ENCODE results near the gene KCTD5.
"Not testable (repeated sequence)": the region's sequence is repeated elsewhere in the genome, so short reads cannot be mapped to it uniquely, and the experiment has no call there.

KCTD5 gene

DNA sequence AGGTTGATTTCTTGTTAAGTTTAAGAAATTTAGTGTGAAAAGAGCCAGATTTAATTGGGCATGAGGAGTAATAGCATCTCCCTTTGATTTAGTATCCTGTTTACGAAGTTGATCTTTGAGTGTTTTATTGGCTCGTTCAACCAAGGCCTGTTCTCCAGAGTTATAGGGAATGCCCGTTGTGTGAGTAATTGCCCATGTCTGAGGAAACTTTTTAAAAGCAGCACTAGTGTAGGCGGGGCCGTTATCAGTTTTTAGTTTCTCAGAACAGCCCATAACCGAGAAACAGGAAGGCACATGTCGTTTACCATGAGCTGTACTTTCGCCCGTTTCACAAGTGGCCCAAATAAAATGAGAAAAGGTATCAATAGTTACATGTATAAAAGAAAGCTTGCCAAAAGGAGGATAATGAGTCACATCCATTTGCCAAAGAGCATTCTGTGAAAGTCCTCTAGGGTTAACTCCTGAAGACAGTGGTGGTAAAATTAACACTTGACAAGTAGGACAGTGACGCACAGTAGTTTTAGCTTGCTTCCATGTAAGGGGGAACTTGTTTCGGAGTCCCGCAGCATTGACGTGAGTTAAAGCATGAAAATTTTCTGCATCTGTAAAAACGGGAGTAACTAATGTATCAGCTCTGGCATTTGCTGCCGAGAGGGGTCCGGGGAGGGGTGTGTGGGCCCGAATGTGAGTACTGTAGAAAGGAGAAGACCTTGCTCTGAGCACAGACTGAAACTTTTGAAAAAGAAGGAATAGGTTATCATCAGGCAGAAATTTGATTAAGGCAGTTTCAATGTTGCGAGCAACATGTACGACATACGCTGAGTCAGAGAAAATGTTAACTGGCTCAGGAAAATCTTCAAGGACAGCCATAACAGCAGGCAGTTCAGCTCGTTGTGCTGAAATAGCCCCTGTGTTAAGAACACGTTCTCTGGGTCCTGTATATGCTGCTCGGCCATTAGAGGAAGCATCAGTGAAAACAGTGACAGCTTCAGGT lies 18.5 kb upstream of the KCTD5 start:
- peak; percentile 65 for DNase-seq
- H3K4me3 Mint-ChIP-seq: peak overlapping the region; percentile 73
- no peaks in the 10 kb centered on the region for H3K27me3 Mint-ChIP-seq
- peak overlapping the region; percentile 94 for H3K27ac Mint-ChIP-seq
- peaks cover 76% of the 10 kb centered on the region for H3K36me3 Mint-ChIP-seq (ENCODE audit: low read depth)
- H3K4me1 Mint-ChIP-seq (ENCODE audit: low read depth): peaks cover 79% of the 10 kb centered on the region
- no peaks in the 10 kb centered on the region for H3K9me3 Mint-ChIP-seq

DNA sequence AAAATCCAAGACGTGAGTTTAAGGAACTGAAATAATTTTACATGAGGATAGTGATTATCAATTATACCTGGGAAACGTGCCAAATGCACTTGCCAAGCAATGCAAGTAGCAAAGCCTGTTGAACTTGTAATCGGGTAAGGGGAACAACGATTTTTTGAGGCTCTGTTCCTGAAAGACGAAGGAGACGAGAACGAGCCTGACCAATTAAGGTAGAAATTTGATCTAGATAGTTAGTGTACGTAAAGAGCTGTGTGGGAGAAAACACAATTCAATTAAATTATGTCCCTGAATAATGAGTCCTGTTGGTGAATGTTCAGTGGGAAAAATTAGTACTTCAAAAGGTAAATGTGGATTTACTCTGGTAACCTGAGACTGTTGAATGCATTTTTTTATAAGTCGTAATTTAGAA lies 17.7 kb upstream of the KCTD5 start:
- H3K36me3 Mint-ChIP-seq (ENCODE audit: low read depth): peaks cover 83% of the 10 kb centered on the region
- H3K27ac Mint-ChIP-seq: peak overlapping the region; percentile 94
- no peak for DNase-seq
- H3K9me3 Mint-ChIP-seq: no peaks in the 10 kb centered on the region
- no peaks in the 10 kb centered on the region for H3K27me3 Mint-ChIP-seq
- peaks cover 84% of the 10 kb centered on the region for H3K4me1 Mint-ChIP-seq (ENCODE audit: low read depth)
- peak overlapping the region; percentile 73 for H3K4me3 Mint-ChIP-seq

DNA sequence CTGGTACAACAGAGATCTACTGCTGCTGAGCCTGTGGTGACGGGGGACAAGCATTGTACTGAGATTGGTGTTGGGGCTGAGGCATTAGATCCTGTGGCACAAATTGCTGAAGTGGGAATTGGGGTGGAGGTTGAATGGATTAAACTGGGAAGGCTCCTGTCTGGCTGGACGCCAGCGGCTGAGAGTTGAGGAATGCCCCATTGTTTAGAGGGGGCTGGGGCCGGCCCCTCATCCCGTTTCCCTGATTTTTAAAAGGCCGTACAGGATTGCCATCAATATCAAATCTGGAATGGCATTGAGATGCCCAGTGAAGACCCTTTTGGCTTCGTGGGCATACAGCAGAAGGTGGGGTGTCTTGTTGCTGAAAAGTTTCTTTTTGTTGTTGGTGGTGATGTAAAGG lies 15.7 kb upstream of the KCTD5 start:
- H3K4me1 Mint-ChIP-seq (ENCODE audit: low read depth): peaks cover 85% of the 10 kb centered on the region
- not testable (repeated sequence) for H3K9me3 Mint-ChIP-seq, DNase-seq, H3K27me3 Mint-ChIP-seq
- peaks cover 92% of the 10 kb centered on the region for H3K36me3 Mint-ChIP-seq (ENCODE audit: low read depth)
- H3K4me3 Mint-ChIP-seq: peak overlapping the region; percentile 73
- peak overlapping the region; percentile 73 for H3K27ac Mint-ChIP-seq

DNA sequence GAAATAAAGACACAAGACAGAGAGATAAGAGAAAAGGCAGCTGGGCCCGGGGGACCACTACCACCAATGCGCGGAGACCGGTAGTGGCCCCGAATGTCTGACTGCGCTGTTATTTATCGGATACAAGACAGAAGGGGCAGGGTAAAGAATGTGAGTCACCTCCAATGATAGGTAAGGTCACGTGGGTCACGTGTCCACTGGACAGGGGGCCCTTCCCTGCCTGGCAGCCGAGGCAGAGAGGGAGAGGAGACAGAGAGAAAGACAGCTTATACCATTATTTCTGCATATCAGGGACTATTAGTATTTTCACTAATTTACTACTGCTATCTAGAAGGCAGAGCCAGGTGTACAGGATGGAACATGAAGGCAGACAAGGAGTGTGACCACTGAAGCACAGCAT lies 12.7 kb upstream of the KCTD5 start:
- not testable (repeated sequence) for DNase-seq, H3K27me3 Mint-ChIP-seq, H3K9me3 Mint-ChIP-seq
- peak overlapping the region; percentile 52 for H3K27ac Mint-ChIP-seq
- H3K4me3 Mint-ChIP-seq: peak overlapping the region; percentile 84
- H3K36me3 Mint-ChIP-seq (ENCODE audit: low read depth): peaks cover 77% of the 10 kb centered on the region
- peaks cover 70% of the 10 kb centered on the region for H3K4me1 Mint-ChIP-seq (ENCODE audit: low read depth)

DNA sequence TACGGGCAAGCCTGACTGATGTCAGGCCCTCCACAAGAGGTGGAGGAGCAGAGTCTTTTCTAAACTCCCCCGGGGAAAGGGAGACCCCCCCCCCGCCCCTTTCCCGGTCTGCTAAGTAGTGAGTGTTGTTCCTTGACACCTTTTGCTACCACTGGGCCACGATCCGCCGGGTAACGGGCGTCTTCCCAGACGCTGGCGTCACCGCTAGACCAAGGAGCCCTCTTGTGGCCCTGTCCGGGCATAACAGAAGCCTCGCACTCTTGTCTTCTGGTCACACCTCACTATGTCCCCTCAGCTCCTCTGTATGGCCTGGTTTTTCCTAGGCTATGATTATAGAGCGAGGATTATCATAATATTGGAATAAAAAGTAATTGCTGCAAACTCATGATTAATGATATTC lies 12.3 kb upstream of the KCTD5 start:
- H3K4me1 Mint-ChIP-seq (ENCODE audit: low read depth): peaks cover 67% of the 10 kb centered on the region
- peaks cover 73% of the 10 kb centered on the region for H3K36me3 Mint-ChIP-seq (ENCODE audit: low read depth)
- H3K27ac Mint-ChIP-seq: peak overlapping the region; percentile 71
- DNase-seq: peak; percentile 80
- not testable (repeated sequence) for H3K27me3 Mint-ChIP-seq, H3K9me3 Mint-ChIP-seq
- peak overlapping the region; percentile 84 for H3K4me3 Mint-ChIP-seq

DNA sequence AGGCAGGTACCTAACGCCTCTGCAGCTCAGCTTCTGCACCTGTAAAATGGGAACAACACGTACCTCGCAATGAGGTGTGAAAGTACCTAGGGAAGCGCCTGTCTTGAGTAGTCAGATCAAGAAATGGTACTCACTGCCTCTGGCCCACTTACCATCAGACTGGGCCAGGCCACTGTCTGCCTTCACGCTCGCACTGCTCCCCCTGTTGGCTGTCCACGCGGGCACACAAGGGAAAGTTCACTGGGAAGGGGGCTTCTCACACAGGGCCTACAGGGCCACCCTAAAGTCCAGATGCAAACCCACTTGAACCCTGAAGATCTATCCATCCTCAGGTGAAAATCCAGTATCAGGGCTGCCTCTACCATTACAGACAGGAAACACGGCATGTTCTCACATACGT lies 11.1 kb upstream of the KCTD5 start:
- H3K9me3 Mint-ChIP-seq, H3K27me3 Mint-ChIP-seq, H3K27ac Mint-ChIP-seq: not testable (repeated sequence)
- Mint-ChIP-seq H3K4me3 (peak overlapping the region; percentile 84), H3K36me3 (ENCODE audit: low read depth) (peaks cover 62% of the 10 kb centered on the region), H3K4me1 (ENCODE audit: low read depth) (peaks cover 59% of the 10 kb centered on the region)
- peak; percentile 45 for DNase-seq

DNA sequence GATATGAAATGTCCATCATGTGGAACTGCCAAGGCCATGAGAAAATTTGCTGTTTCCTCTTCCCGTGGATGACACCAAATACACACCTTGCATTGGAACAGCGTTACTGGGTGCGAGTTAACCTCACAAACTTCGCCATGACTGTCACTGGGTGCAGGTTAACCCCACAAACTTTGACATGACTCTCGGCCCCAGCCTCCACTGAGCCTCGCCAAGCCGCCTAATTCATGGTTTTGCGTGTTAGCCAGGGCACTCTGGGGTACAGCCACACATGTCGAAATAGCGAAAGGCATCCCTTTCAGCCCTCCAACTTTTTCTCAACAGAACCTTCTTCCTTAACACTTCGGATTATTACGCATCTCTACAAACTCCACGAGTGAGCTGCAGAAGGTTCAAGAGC lies 10.6 kb upstream of the KCTD5 start:
- peak overlapping the region; percentile 84 for H3K4me3 Mint-ChIP-seq
- no peak for DNase-seq
- no peaks in the 10 kb centered on the region for H3K27me3 Mint-ChIP-seq
- peak overlapping the region; percentile 69 for H3K27ac Mint-ChIP-seq
- H3K9me3 Mint-ChIP-seq: no peaks in the 10 kb centered on the region
- H3K4me1 Mint-ChIP-seq (ENCODE audit: low read depth): peaks cover 54% of the 10 kb centered on the region
- peaks cover 57% of the 10 kb centered on the region for H3K36me3 Mint-ChIP-seq (ENCODE audit: low read depth)

DNA sequence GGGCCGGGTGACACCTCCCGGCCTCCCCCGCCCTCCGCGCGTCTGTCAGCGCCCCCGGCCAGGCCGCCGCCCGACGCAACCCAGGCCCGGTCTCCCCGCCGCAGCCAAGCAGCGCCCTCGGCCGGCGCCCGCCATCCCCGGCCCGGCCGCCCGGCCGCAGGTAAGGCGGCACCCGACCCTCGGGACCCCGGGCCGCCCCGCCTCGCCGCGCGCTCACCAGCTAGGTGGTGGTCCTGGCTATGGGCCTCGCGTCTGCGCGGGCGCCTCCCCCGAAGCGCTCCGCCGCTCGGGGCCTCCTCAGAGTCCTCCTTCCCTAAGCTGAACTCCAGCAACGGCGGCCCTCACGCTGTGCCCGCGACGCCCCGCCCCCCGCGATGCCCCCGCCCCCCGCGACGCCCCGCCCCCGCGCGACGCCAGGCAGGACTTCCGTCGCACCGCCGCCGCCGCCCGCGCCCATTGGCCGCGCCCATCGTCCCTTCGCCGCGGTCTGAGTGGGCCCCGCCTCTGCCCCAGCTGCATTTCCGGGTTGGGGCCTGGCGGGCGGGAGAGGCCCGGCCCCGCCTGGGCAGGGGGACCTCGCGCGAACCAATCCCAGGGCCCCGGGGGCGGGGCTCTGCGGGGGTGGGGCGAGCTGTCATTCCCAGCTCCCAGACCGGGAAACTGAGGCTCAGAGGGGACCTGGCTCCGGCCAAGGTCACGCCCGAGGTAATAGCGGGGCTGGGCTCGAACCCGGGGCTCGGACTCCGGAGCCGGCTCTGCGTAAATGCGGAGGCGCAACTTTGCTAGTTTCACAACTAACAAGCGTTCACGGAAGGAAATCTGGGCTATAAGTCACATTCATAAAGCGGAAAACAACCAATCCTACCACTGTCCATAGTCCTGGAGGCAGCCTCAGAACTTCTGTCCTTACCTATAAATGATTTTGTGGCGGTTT lies 9.0 kb upstream of the KCTD5 start:
- peaks cover 50% of the 10 kb centered on the region for H3K4me1 Mint-ChIP-seq (ENCODE audit: low read depth)
- peak overlapping the region; percentile 88 for H3K27ac Mint-ChIP-seq
- H3K36me3 Mint-ChIP-seq (ENCODE audit: low read depth): peaks cover 41% of the 10 kb centered on the region
- DNase-seq: peak; percentile 94
- no peaks in the 10 kb centered on the region for H3K9me3 Mint-ChIP-seq
- H3K27me3 Mint-ChIP-seq: no peaks in the 10 kb centered on the region
- H3K4me3 Mint-ChIP-seq: peak overlapping the region; percentile 82

DNA sequence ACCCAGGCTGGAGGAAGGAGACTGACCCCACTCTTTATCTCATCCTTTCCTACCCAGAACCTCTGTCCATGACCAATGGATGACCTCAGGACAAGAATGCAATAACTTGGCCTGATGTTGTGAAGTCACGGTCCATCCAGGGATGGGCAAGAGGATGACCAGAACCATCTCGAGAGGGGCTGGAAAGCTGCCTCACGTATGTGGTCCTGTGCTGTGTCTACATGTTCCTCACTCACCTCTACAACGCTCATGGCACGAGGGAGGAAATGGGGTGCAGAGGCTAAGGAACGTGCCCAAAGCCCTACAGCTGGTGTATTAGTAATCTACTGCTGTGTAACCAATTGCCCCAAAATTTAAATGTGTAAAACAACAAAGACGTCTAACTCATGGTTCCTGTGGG lies 7.3 kb upstream of the KCTD5 start:
- Mint-ChIP-seq H3K27ac (no peak overlapping the region), H3K4me3 (no peak overlapping the region), H3K36me3 (ENCODE audit: low read depth) (peaks cover 27% of the 10 kb centered on the region), H3K9me3 (no peaks in the 10 kb centered on the region), H3K4me1 (ENCODE audit: low read depth) (peaks cover 36% of the 10 kb centered on the region), H3K27me3 (no peaks in the 10 kb centered on the region)
- no peak for DNase-seq

DNA sequence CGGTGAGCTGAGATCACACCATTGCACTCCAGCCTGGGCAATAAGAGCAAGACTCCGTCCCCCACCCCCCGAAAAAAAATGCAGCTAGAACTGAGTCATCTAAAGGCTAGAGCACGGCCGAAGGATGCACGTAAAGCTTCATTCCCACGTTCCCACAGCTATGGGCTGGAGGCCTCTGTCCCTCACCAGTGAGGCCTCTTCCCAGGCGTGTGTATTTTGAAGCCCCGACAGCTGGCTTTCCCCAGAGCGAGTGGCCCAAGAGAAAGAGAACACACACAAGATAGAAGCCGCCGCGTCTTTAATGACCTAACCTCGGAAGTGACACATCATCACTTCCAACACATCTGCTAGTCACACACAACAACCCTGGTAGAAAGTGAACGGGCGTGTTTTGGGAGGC lies 6.6 kb upstream of the KCTD5 start:
- H3K27me3 Mint-ChIP-seq: no peaks in the 10 kb centered on the region
- no peak overlapping the region for H3K27ac Mint-ChIP-seq
- peaks cover 28% of the 10 kb centered on the region for H3K36me3 Mint-ChIP-seq (ENCODE audit: low read depth)
- H3K4me3 Mint-ChIP-seq: no peak overlapping the region
- peaks cover 37% of the 10 kb centered on the region for H3K4me1 Mint-ChIP-seq (ENCODE audit: low read depth)
- no peaks in the 10 kb centered on the region for H3K9me3 Mint-ChIP-seq
- no peak for DNase-seq

DNA sequence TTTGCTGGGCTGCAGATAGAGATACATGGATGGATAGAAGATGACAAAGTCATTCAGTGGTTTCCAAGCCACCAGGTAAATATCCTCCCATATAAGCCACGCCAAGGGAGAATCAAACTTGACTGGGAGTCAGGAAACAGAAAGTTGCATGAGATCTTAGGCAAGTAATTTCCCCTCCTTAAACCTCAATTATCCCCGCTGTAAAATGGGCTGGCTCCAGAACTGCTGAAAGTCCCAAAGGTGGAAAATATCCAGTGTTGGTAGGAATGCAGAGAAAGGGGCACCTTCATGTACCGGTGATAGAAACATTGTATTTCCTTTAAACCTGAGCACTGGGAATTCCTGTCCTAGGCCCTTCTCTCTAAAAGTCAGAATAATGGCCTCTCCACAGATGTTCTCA lies 5.4 kb upstream of the KCTD5 start:
- H3K36me3 Mint-ChIP-seq (ENCODE audit: low read depth): peaks cover 27% of the 10 kb centered on the region
- not testable (repeated sequence) for DNase-seq, H3K27me3 Mint-ChIP-seq, H3K4me3 Mint-ChIP-seq, H3K9me3 Mint-ChIP-seq, H3K27ac Mint-ChIP-seq
- H3K4me1 Mint-ChIP-seq (ENCODE audit: low read depth): peaks cover 33% of the 10 kb centered on the region

DNA sequence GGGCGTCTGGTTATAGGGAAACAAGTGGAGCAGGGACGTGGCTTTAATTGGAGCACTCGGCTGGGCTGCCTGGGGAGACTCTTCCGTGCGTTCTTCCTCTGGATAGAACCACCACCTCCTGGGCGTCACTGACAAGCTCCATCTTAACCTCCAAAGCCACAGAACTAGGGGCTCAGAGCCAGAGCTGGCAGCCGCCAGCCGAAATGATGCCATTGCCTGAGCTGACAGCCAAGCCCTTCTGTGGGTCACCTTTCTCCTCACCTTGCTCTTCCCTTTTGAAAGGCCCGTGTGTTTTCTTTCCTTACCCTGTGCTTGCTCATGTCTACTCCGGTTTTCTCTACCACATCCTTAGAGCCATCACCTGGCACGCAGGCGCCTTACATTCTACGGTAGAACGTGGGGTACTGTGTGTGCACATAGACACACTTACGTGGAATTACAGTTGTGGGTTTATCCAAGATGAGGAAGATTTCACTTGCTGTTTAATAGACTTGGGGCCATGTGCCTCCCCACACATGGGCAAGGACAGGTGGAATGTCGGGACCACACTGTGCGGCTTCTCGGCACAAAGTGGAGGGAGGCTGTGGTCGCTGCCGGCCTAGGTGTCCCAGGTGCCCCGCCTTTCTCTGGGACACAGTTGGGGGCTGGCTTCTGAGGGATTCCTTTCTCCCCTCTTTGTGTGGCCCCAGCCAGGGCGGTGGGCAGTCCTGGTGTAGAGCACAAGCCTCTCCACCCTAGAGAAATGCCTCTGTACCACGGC lies 3.9 kb upstream of the KCTD5 start:
- Mint-ChIP-seq H3K36me3 (ENCODE audit: low read depth) (peaks cover 28% of the 10 kb centered on the region), H3K4me1 (ENCODE audit: low read depth) (peaks cover 31% of the 10 kb centered on the region), H3K27ac (peak overlapping the region; percentile 14)
- not testable (repeated sequence) for H3K9me3 Mint-ChIP-seq, DNase-seq, H3K4me3 Mint-ChIP-seq, H3K27me3 Mint-ChIP-seq

DNA sequence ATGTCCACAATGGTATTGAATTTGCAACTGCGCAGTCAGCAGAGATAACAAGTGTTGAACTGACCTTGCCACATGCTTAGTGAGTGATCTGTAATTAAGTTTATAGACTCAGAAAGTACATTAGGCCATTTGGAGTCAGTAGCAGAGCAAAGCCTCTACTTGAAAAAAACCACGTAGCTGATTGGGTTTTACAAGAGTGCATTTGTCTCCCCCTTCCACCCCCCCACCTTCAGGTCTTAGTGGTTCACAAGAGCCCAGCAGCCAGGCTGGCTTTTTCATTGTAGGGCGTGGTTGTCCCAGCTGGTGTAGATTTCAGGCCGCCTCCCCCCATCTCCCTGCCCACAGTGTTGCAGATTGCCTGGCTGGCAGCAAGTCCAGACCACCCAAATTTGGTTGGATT lies 2.4 kb upstream of the KCTD5 start:
- peaks cover 31% of the 10 kb centered on the region for H3K4me1 Mint-ChIP-seq (ENCODE audit: low read depth)
- not testable (repeated sequence) for DNase-seq, H3K27me3 Mint-ChIP-seq, H3K9me3 Mint-ChIP-seq
- peak overlapping the region; percentile 84 for H3K27ac Mint-ChIP-seq
- peak overlapping the region; percentile 96 for H3K4me3 Mint-ChIP-seq
- peaks cover 31% of the 10 kb centered on the region for H3K36me3 Mint-ChIP-seq (ENCODE audit: low read depth)

DNA sequence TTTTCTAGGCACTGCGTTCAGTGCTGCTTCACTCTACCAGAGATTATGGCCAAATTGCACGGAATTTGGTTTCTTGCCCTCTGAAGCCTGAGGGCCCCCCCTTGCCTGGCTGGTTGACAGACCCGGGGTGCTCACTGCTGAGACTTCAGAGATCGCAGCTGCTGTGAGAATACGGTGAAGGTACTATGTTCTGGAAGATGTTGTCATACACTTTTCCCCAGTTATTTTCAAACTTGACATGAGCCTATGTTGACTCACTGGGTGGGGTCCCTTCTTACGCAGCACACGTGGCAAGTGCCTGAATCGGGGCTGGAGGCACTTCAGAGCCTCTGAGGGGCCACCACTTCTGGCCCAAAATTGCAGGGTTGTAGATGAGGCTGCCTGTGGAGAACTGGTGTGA lies 2.0 kb upstream of the KCTD5 start:
- Mint-ChIP-seq H3K27ac (peak overlapping the region; percentile 84), H3K4me1 (ENCODE audit: low read depth) (peaks cover 31% of the 10 kb centered on the region), H3K4me3 (peak overlapping the region; percentile 96), H3K36me3 (ENCODE audit: low read depth) (peaks cover 32% of the 10 kb centered on the region)
- not testable (repeated sequence) for H3K27me3 Mint-ChIP-seq, DNase-seq, H3K9me3 Mint-ChIP-seq

Measured in activated T-cell treated with anti-CD3 and anti-CD28 coated beads, Interleukin-2, amount 50 U/mL, for 24 hours (primary cell).